Measurements from ENCODE around the gene SLC5A10. TPM values are rescaled to one million over a fixed set of nuclear protein-coding genes. Genes with fewer than 3 reads are reported as not detected.

The SLC5A10 gene
- total RNA-seq, 1 experiment from 2014 or later = not detected

DNA sequence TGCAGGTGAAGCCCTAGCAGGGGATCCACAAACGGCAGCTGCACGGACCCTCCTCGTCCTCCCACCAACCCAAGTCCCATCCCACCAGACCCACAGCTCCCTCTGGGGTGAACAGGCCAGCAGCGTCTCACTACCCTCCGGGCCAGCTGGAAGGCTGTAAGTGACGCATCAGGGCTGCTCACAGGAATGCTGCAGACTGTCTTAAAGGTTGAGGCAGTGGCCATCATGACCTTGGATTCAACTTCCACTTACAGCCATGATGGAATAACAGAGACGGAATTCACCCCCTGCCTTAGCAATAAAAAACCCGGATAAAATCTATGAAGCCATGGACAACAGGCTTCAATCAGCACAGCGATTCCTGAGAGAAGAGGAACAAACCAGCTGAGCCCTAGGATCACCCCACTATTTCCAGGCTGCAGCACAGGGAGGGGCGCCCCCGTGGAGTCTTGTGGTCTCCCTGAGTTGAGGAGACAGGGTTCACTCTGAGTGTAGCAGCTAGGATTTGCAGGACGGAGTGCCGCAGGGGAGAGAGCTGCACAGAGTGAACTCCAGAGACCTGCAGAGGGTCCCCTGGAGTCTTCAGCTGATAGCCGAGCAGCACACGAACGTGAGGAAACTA, 42.1 kb downstream of the SLC5A10 start:
- Histone ChIP-seq H3K27ac (no peak overlapping the region), H3K27me3 (no peaks in the 10 kb centered on the region), H3K4me1 (no peaks in the 10 kb centered on the region), H3K4me3 (no peak overlapping the region), H3K9me3 (replicated peaks) (peaks cover 8% of the 10 kb centered on the region), H3K36me3 (no peaks in the 10 kb centered on the region)
- DNase-seq = no peak

DNA sequence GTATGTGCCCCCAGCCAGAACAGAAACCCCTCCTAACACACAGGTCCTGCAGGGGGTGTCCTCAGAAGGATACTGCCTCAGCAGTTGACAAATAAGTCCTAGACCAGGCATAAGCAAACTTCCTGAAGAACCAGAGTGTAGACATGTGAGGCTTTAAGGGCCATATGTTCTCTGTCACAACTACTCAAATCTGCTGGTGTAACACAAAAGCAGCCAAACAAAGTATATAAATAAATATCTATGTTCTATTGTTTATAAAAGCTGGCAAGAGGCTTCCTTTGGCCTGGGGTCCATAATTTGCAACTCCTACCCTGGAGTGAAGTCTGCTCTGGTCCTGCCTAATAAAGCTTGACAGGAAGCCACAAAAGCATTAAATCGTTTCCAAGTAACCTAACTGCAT, 42.7 kb downstream of the SLC5A10 start:
- Histone ChIP-seq H3K9me3 (replicated peaks) (peaks cover 8% of the 10 kb centered on the region), H3K27ac (no peak overlapping the region), H3K36me3 (no peaks in the 10 kb centered on the region), H3K27me3 (no peaks in the 10 kb centered on the region), H3K4me3 (no peak overlapping the region), H3K4me1 (no peaks in the 10 kb centered on the region)
- no peak for DNase-seq

GRCh38 chr17:18995220-18995619, 43.3 kb downstream of the SLC5A10 start:
- Histone ChIP-seq H3K9me3 (replicated peaks) (peaks cover 8% of the 10 kb centered on the region), H3K36me3 (no peaks in the 10 kb centered on the region), H3K27ac (no peak overlapping the region), H3K4me3 (no peak overlapping the region), H3K27me3 (no peaks in the 10 kb centered on the region), H3K4me1 (peaks cover under 1% of the 10 kb centered on the region; the same call in 1 of the 2 replicates)
- DNase-seq = no peak

DNA sequence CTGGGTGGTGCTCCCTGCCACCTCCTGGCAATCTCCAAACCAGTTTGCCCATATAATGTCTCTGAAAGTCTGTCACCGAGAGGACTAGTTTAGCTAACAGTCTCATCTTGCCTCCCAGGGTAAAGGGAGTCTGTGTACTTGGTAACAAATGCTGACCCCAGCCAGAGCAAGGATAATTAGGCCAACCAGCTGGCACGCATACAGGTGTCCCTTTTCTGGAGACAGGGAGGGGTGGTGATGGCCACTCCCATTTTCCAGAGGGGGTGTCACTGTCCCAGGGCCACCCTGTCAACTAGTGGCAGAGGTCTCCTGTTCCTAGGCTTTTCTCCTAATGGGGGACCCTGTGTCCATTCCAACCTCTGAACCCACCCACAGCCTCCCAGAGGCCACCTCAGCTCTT, 44.5 kb downstream of the SLC5A10 start:
- Histone ChIP-seq H3K27me3 (no peaks in the 10 kb centered on the region), H3K27ac (no peak overlapping the region), H3K9me3 (replicated peaks) (peaks cover 8% of the 10 kb centered on the region), H3K36me3 (no peaks in the 10 kb centered on the region), H3K4me3 (no peak overlapping the region), H3K4me1 (peaks cover 11% of the 10 kb centered on the region)
- DNase-seq = no peak

GRCh38 chr17:18997650-18998196, 45.8 kb downstream of the SLC5A10 start:
- Histone ChIP-seq H3K9me3 (replicated peaks) (peaks cover 8% of the 10 kb centered on the region), H3K4me3 (no peak overlapping the region), H3K27me3 (no peaks in the 10 kb centered on the region), H3K27ac (no peak overlapping the region), H3K36me3 (no peaks in the 10 kb centered on the region), H3K4me1 (peaks cover 11% of the 10 kb centered on the region)
- DNase-seq = no peak

DNA sequence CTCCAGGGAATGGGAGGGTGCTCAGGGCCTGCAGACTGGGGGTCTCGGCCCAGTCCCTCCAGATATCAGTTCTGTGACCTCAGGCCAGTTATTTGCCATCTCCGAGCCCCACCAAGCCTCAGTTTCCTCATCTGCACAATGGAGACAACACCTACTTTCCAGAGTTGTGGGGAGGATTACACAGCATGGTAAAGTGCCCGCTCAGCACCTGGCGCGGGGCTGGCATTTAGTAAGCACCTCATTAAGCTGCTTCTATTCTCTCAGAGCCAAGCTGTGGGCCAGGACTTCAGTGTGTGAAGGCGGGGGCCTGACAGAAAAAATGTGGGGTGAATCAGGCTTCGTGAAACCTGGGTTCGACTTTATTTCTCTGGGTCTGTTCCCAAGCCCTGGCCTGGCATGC, 47.4 kb downstream of the SLC5A10 start:
- H3K4me3 ChIP-seq = no peak overlapping the region
- peaks cover 8% of the 10 kb centered on the region for H3K9me3 ChIP-seq (replicated peaks)
- H3K27me3 ChIP-seq = no peaks in the 10 kb centered on the region
- no peak overlapping the region for H3K27ac ChIP-seq
- H3K4me1 ChIP-seq = peaks cover 11% of the 10 kb centered on the region
- DNase-seq = no peak
- H3K36me3 ChIP-seq = no peaks in the 10 kb centered on the region

- no peak overlapping the region for H3K4me3 ChIP-seq
- no peaks in the 10 kb centered on the region for H3K27me3 ChIP-seq
- no peak for DNase-seq
- H3K27ac ChIP-seq = no peak overlapping the region
- H3K36me3 ChIP-seq = no peaks in the 10 kb centered on the region
- peaks cover 11% of the 10 kb centered on the region for H3K4me1 ChIP-seq
- H3K9me3 ChIP-seq (replicated peaks) = peaks cover 5% of the 10 kb centered on the region; the same call in 1 of the 2 replicates
These were observed 47.9 kb downstream of the SLC5A10 start for GRCh38 chr17:18999911-19000310.

GRCh38 chr17:19000531-19001325, 48.8 kb downstream of the SLC5A10 start:
- H3K27me3 ChIP-seq = no peaks in the 10 kb centered on the region
- peak overlapping the region; percentile 46 for H3K27ac ChIP-seq
- no peaks in the 10 kb centered on the region for H3K36me3 ChIP-seq
- peak overlapping the region; percentile 12 for H3K4me3 ChIP-seq
- H3K9me3 ChIP-seq (replicated peaks) = no peaks in the 10 kb centered on the region
- peaks cover 11% of the 10 kb centered on the region for H3K4me1 ChIP-seq
- DNase-seq = peak; percentile 94 to 96

DNA sequence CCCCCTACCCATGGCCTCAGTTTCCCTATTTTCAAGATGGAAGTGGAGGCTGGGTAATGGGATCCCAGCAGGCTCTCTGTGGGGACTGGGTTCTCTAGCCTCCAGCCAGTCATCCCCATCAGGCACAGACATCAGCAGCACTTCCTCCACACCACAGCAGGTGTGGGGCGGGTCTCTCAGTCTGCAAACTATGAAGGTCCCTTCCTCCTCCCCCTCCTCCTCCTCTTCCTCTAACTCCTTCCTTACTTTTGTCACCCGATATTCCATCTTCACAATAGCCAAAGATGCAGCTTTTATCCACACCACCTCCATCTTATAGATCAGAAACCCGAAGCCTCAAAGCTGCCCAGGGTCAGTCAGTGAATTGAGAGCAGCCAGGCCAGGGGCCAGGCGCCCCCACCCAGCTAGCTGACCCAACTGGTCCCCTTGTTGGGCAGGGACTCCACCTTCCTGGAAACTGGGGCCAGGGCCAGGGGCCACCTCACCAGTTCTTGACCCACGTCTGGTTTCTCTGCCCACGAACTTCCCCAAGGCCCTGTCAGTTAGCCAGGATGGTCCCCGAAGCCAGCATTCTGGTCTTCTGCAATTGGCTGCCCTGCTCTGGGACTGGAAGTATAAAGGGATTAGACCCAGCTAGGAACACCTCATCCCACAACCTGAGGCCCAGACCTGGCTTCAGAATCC, 50.1 kb downstream of the SLC5A10 start:
- no peaks in the 10 kb centered on the region for H3K36me3 ChIP-seq
- H3K4me1 ChIP-seq = peaks cover 11% of the 10 kb centered on the region
- H3K27ac ChIP-seq = no peak overlapping the region
- H3K9me3 ChIP-seq (replicated peaks) = peaks cover 7% of the 10 kb centered on the region
- H3K27me3 ChIP-seq = no peaks in the 10 kb centered on the region
- H3K4me3 ChIP-seq = no peak overlapping the region
- no peak for DNase-seq

DNA sequence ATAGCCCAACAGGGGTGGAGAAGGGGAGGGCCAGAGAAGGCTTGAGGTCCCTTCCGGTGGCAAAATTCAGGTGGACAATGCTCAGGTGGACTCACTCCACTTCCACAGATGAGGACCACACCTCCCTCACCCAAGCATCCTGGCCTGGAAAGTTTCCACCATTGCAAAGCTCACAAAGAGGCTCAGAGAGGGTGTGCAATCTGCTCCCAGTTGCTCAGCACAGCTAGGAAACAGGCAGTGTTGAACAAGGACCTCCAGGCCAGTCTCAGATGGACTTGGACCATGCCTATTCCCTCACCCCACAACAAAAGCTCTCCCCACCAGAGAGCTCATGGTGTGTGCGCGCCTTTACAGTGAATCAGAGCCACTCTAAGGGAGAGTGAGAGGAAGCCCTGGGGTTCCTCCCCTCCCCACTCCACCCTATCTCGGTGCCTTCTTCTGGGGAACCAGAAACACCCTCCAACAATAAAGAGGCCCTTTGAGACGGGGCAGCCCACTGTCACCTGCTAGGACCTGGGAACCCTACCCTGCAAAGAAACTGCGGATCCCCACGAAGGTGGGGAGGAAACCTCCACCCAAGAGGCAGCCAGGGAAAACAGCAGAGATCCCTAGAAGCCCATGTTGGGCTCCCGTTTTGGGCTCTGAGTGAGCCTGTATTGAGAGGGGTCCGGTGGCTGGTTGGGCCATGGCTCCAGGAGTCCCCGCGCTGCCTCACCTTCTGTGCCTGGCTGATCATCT, 51.0 kb downstream of the SLC5A10 start:
- Histone ChIP-seq H3K4me3 (no peak overlapping the region), H3K4me1 (peaks cover 11% of the 10 kb centered on the region), H3K36me3 (no peaks in the 10 kb centered on the region), H3K9me3 (replicated peaks) (peaks cover 7% of the 10 kb centered on the region), H3K27ac (no peak overlapping the region), H3K27me3 (no peaks in the 10 kb centered on the region)
- no peak for DNase-seq

DNA sequence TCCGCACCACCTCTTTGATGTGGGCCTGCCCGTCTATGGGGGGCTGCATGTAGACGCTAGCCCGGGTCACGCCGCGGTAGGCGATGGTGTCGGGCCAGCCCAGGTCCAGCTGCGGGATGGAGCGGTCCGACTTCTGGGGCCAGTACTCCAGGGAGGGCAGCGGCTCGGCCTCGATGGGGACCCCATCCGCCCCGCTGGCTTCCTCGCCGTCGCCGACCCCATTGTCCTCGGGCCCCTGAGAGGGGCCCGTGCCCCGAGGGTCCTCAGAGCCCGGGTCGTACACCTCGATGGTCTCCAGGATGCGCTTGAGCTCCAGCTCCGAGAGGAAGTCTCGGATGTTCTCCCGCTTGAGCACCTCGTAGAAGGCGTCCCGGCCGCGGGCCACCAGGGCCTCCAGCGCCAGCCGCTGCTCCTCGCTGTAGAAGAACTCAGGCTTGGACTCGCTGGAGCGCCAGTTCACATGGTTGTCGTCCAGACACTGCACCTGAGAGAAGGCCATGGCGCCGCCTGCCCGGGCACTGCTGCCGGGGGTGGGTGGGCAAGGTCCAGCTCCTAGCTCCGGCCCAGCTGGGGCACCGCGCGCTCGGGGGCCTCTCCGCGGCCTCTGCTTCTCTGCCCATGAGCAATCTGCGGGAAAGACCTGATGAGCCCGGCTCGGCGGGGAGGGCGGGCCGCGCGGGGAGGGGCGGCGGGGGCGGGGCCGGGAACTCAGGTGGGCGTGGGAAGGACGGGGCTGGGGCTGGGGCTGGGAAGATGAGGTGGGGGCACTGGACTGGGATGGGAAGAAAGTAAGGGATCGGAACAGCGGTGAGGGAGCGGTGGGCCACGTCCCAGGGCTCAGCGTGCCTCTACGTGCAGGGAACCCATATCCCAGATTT, 51.8 kb downstream of the SLC5A10 start:
- Histone ChIP-seq H3K4me3 (peak overlapping the region; percentile 49), H3K36me3 (no peaks in the 10 kb centered on the region), H3K27ac (no peak overlapping the region), H3K4me1 (peaks cover 11% of the 10 kb centered on the region), H3K27me3 (no peaks in the 10 kb centered on the region), H3K9me3 (replicated peaks) (peaks cover 7% of the 10 kb centered on the region)
- no peak for DNase-seq

DNA sequence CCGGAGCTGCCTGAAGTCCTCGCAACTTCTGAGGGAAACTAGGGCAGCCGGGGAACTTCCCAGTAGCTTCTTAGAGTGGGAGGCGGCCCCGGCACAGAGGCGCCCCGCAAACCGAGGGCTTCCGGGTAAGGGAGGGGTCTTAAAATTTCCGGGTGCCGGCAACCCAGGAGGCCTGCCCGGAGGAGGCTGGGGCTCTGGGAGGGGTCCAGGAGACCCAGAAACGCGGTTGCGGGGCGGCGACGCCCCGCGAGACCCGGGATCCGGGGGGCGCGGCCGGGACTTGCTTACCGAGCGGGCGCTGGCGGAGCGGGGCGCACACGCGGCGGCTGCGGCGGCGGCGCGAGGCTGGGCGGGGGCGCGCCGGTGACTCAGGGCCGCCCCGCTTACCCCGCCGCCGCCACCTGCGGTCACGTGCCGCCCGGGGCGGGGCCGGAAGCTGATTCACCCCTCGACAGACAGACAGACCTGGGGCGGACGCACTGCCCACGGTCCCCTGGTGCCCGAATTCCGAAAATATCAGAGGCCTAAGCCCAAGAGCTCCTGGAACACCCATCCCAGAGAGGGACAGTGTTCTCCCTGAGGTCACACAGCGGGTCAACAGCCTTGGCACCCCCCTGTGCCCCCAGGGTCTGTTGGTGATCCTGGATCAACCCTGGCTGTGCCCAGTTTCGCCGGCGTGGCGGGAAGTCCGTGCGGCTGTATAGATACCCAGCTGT, 52.6 kb downstream of the SLC5A10 start, which contains the start of gene FAM83G:
Gene FAM83G, minus strand, starts transcription at position 344 of the 716 bp plus-strand sequence. CDS start 723 bp downstream, outside the sequence.
- Histone ChIP-seq H3K36me3 (no peaks in the 10 kb centered on the region), H3K9me3 (replicated peaks) (peaks cover 7% of the 10 kb centered on the region), H3K4me3 (peak within 1 kb of the TSS; percentile 49), H3K27ac (no peak within 1 kb of the TSS), H3K4me1 (peaks cover 11% of the 10 kb centered on the region), H3K27me3 (no peaks in the 10 kb centered on the region; the same call in 1 of the 2 replicates)
- DNase-seq = peak; percentile 65 to 68

DNA sequence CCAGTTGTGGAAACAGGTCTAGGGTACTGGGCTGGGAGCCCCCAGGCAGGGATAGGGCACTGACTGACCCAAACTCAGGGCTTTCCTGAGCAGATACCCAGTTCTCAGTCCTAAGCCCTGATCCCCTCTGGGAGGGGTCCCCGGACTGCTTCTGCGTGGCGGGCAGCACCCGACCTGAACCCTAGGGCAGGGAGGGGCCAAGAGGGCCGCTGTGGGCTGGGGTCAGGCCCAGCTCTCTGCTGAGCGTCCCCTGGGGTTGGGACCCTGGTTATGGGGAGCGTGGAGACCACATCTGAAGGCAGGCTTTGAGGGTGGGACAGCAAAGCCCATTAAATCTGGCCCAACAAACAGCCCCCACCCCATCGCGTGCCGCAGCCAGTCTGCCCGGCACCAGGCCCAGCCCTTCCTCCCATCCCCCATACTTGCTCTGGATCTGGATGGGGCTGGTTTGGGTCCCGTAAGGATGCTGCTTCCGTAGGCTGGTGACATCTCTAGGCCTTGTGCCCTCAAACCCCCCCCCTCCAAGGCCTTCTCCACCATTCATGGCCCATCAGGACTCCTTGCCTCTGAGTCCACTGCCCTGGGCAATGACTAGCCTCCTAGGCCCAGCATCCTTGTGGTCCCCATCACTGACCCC, 53.3 kb downstream of the SLC5A10 start:
- Histone ChIP-seq H3K4me3 (peak overlapping the region; percentile 49), H3K4me1 (peaks cover 11% of the 10 kb centered on the region), H3K27ac (no peak overlapping the region), H3K27me3 (no peaks in the 10 kb centered on the region; the same call in 1 of the 2 replicates), H3K9me3 (replicated peaks) (peaks cover 7% of the 10 kb centered on the region), H3K36me3 (no peaks in the 10 kb centered on the region)
- DNase-seq = no peak
